ENCODE measurements around the gene ARHGAP15.

- TF ChIP-seq CTCF (IDR thresholded peaks at IDR 0.05) = no peak
- TF ChIP-seq ZFX (IDR thresholded peaks at IDR 0.05; ENCODE audit: borderline replicate concordance) = no peak
Observed at GRCh38 chr2:143176606-143177005, 47.4 kb downstream of the ARHGAP15 start.

Data from 22Rv1 (cell line).